ENCODE measurements around the gene SCGB3A2.

The SCGB3A2 gene

GRCh38 chr5:147895864-147896263 lies 17.4 kb downstream of the SCGB3A2 start:
- no peak for DNase-seq (ENCODE audit: extremely low spot score, insufficient read length, low read depth)
- no peak for FAIRE-seq

GRCh38 chr5:147898875-147899401 lies 20.4 kb downstream of the SCGB3A2 start:
- DNase-seq (ENCODE audit: extremely low spot score, insufficient read length, low read depth), result no peak
- FAIRE-seq, result no peak

DNA sequence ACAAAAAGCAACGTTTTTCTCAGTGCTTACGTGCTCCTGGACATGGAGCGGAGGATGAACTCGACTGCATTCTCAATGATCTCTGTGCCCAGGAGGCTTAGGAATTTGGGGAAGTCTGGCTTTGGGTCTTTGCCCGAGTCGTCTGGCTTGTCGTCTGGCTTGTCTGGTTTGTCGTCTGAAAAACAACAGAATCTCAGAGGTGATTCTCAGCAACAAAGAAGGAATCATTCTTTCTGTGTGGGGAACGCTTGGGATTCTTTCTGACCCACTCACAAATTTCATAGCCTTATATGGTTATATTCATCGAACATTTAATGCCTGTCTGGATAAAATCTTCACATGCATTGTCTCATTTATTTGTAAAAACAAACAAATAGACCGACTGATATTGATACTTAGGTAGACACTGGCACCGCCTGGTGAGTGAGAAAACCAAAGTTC lies 23.1 kb downstream of the SCGB3A2 start:
- FAIRE-seq, result no peak
- DNase-seq (ENCODE audit: extremely low spot score, insufficient read length, low read depth), result no peak

DNA sequence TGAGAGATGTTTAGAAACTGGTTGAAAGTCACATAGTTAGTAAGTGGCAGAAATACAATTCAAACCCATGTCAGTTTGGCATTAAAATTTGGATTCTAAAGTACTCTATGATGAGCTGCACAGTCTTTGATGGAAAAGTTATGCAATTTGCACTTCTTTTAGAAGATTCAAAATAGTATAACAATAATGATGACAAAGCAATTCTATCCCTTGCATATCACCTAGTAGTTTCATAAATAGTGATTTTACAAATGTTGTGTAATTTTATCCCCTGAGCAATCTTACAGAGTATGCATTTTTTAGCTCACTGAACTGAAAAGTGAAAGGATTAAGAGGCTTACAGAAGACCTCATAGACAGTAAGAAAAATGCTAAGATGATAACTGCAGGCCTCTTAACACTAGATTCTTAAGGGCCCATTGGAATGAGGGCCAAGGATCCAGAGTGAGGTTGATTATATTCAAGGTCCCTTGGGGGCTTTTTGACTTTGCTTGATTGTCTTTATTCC lies 24.2 kb downstream of the SCGB3A2 start:
- FAIRE-seq, result no peak
- no peak for DNase-seq (ENCODE audit: extremely low spot score, insufficient read length, low read depth)

- DNase-seq (ENCODE audit: extremely low spot score, insufficient read length, low read depth), result no peak
- no peak for FAIRE-seq
Measured at GRCh38 chr5:147904110-147904509, 25.6 kb downstream of the SCGB3A2 start.

DNA sequence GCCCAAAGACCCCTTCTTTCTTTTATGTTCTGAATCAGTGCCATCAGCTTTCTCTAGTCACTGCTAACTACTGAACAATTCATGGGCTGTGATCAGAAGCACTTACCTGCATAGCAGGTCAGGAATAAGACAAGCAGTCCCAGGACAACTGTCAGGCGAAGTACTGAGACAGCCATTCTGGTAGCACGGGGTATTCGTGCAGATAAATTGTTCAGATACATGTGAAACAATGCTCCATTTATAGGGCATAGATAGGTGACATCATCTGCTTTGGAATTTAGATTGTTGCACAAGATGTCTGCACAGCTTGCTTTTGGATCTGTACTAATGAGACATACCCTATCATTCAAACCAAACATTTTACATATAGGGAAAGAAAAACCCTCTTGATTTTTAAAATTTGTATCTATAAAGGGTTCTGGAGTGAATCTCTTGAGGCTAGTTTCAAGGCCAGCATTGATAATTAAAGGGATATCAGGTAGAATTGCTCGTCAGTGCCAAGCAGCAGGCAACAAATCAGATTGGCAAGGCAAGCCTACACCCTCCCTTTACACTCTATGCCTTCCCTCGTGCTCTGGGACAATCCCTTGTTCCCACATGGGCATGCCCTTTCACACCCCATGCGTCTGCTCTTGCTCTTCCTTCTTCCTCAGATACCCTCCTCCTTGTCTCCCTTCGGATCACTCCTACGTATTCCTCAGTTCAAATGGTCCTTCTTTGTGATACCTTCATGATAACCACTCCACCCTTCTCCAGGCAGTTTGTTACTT lies 28.0 kb downstream of the SCGB3A2 start, which contains the start of gene C5orf46:
Gene C5orf46, minus strand, starts transcription at position 213 of the 770 bp plus-strand sequence. Its CDS starts 37 bp downstream, at position 176.
- no peak for DNase-seq (ENCODE audit: extremely low spot score, insufficient read length, low read depth)
- no peak for FAIRE-seq

- no peak for FAIRE-seq
- no peak for DNase-seq (ENCODE audit: extremely low spot score, insufficient read length, low read depth)
Measured at GRCh38 chr5:147911427-147911826, 32.9 kb downstream of the SCGB3A2 start.

- DNase-seq (ENCODE audit: extremely low spot score, insufficient read length, low read depth) (no peak), FAIRE-seq (no peak)
Measured at GRCh38 chr5:147912011-147912410, 33.5 kb downstream of the SCGB3A2 start.

GRCh38 chr5:147913786-147914185 lies 35.3 kb downstream of the SCGB3A2 start:
- no peak for DNase-seq (ENCODE audit: extremely low spot score, insufficient read length, low read depth)
- no peak for FAIRE-seq

DNA sequence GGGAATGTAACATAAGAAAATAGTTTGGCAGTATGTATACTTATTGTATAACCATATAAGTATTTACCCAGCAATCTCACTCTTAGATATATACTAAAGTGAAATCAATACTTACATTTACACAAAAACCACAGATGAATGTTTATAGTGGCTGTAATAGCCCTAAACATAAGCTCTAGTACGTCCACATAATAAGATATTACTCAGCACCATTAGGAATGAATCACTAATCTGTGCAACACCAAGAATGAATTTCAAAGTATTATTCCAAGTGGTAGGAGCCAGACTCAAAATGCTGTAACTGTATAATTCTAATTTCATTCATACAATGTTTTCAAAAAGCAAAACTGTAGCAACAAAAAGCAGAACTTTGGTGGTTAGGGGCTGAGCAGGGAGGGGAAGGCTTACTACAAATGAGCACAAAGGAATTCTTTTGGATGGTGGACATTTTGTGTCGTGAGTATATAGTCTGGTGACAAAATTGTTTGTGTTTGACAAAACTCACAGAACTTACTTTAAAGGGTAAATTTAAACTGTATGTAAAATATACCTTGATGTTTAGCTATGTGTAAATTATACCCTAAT lies 39.7 kb downstream of the SCGB3A2 start:
- no peak for DNase-seq (ENCODE audit: extremely low spot score, insufficient read length, low read depth)
- no peak for FAIRE-seq

GRCh38 chr5:147918899-147919298 lies 40.4 kb downstream of the SCGB3A2 start:
- FAIRE-seq, result no peak
- DNase-seq (ENCODE audit: extremely low spot score, insufficient read length, low read depth), result no peak

- no peak for DNase-seq (ENCODE audit: extremely low spot score, insufficient read length, low read depth)
- no peak for FAIRE-seq
Measured at GRCh38 chr5:147920420-147921030, 42.0 kb downstream of the SCGB3A2 start.

- FAIRE-seq, result no peak
- no peak for DNase-seq (ENCODE audit: extremely low spot score, insufficient read length, low read depth)
Measured at GRCh38 chr5:147921136-147921535, 42.6 kb downstream of the SCGB3A2 start.

DNA sequence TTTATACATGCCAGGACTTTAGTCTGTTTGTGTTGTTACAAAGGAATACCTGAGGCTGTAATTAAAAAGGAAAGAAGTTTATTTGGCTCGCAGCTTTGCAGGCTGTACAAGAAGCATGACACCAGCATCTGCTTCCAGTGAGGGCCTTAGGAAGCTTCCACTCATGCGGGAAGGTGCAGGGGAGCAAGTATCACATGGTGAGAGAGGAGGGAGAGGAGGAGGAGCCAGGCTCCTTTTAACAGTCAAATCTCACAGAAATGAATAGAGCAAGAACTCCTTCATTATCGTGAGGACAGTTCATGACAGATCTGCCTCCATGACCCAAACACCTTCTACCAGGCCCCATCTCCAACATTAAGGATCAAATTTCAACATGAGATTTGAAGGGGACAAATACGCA lies 46.5 kb downstream of the SCGB3A2 start:
- FAIRE-seq, result no peak
- DNase-seq (ENCODE audit: extremely low spot score, insufficient read length, low read depth), result no peak

DNA sequence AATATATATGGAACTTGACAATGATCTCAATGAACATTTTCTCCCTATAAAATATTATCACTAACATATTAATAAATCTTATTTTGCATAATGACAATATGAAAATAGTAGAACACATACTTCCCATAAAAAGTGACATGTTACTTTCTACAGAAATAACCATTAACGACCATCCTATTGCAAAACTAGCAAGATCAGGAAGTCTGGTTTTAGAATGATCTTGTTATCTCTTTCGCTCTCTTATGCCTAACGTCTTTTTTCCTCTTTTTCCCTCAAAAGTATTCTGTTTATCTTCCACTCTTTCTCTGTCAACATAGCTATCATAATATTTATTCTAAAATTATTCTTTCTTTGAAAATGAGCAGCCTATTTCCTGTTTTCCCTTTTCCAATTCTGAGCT lies 49.4 kb downstream of the SCGB3A2 start:
- FAIRE-seq (no peak), DNase-seq (ENCODE audit: extremely low spot score, insufficient read length, low read depth) (no peak)

- no peak for FAIRE-seq
- DNase-seq (ENCODE audit: extremely low spot score, insufficient read length, low read depth), result no peak
Measured at GRCh38 chr5:147930769-147931168, 52.3 kb downstream of the SCGB3A2 start.
